SK-N-SH (cell line): ENCODE results near the gene GABRB1. TPM values are rescaled to one million over a fixed set of nuclear protein-coding genes. Genes with fewer than 3 reads are reported as not detected.

Experiments
- CTCF ChIA-PET: fragments of 300-600, 350-600 bp; formaldehyde crosslinking; extraction: SDS; loops from one replicate; lab custom pipeline; 2021; lab: Yijun Ruan, JAX
- POLR2A ChIA-PET: fragments of 350-600 bp; sonication (Branson Sonifier 250); formaldehyde crosslinking; extraction: SDS; loops from one replicate; lab custom pipeline; 2020; ENCODE audit warnings: antibody characterized with exemption, inconsistent platforms; lab: Yijun Ruan, JAX
- DNase-seq: peaks from one replicate; pipeline ENCODE4 v3.0.0; 2012
- H2AFZ ChIP-seq: fragments of 200-600 bp; sonication (generic); 2 replicates; pipeline ENCODE4 v1.8.1; 2016; ENCODE audit warnings: antibody characterized with exemption, mild to moderate bottlenecking, low read depth
- H3F3A ChIP-seq: fragments of 200-600 bp; sonication (generic); replicated peaks from 2 replicates; pipeline ENCODE3; 2016; ENCODE audit warnings: antibody characterized with exemption, mild to moderate bottlenecking; ENCODE audit not compliant: insufficient read depth
- H3K27ac ChIP-seq, 2 experiments: fragments of 200-500 bp in 1 of 2; fragments of 200-600 bp in 1 of 2; sonication (Bioruptor generic) in 1 of 2; sonication (generic), shearing (Covaris generic) in 1 of 2; 2 replicates each; pipeline versions ENCODE4 v1.5.1 to v1.6.1; 2014 to 2016; ENCODE audit warnings: low read depth in 2 of 2, inconsistent platforms in 1 of 2, low read length in 1 of 2, mild to moderate bottlenecking in 1 of 2, mixed read lengths in 1 of 2
- H3K27me3 ChIP-seq: fragments of 200-600 bp; sonication (generic), shearing (Covaris generic); 2 replicates; pipeline ENCODE4 v1.6.1; 2016; ENCODE audit warnings: mixed run types; ENCODE audit not compliant: insufficient read depth
- H3K36me3 ChIP-seq, 2 experiments: fragments of 200-500 bp in 1 of 2; fragments of 200-600 bp in 1 of 2; sonication (Bioruptor generic) in 1 of 2; sonication (generic) in 1 of 2; replicated peaks in 1 of 2; 2 replicates each; pipeline versions ENCODE3 to v1.5.1; 2014 to 2016; ENCODE audit warnings: low read length in 1 of 2, mild to moderate bottlenecking in 1 of 2; ENCODE audit not compliant: insufficient read depth in 2 of 2, control insufficient read depth in 1 of 2
- H3K4me1 ChIP-seq, 2 experiments: fragments of 200-500 bp in 1 of 2; fragments of 200-600 bp in 1 of 2; sonication (Bioruptor generic) in 1 of 2; sonication (generic), shearing (Covaris generic) in 1 of 2; 2 replicates each; pipeline versions ENCODE4 v1.5.1 to v1.6.1; 2014 to 2016; ENCODE audit warnings: low read depth in 1 of 2, low read length in 1 of 2, mixed run types in 1 of 2; ENCODE audit not compliant: insufficient read depth in 2 of 2, control insufficient read depth in 1 of 2
- H3K4me2 ChIP-seq: fragments of 200-600 bp; sonication (generic), shearing (Covaris generic); 2 replicates; pipeline ENCODE4 v1.6.1; 2017; ENCODE audit warnings: mixed run types
- H3K4me3 ChIP-seq, 2 experiments: fragments of 200-500 bp in 1 of 2; fragments of 200-600 bp in 1 of 2; sonication (Bioruptor generic) in 1 of 2; sonication (generic), shearing (Covaris generic) in 1 of 2; 2 replicates each; pipeline versions ENCODE4 v1.5.1 to v1.8.1; 2014 to 2016; ENCODE audit warnings: low read depth in 2 of 2, inconsistent platforms in 1 of 2, low read length in 1 of 2, mild to moderate bottlenecking in 1 of 2, mixed read lengths in 1 of 2, moderate library complexity in 1 of 2
- H3K79me2 ChIP-seq: fragments of 200-600 bp; sonication (generic); 2 replicates; pipeline ENCODE4 v1.8.1; 2017; ENCODE audit warnings: mild to moderate bottlenecking; ENCODE audit not compliant: insufficient read depth
- H3K9ac ChIP-seq: fragments of 200-600 bp; sonication (generic); 2 replicates; pipeline ENCODE4 v1.6.1; 2017; ENCODE audit warnings: mixed run types
- H3K9me2 ChIP-seq: fragments of 200-600 bp; sonication (generic); 2 replicates; pipeline ENCODE4 v1.6.1; 2017; ENCODE audit warnings: mixed run types
- H3K9me3 ChIP-seq: fragments of 200-600 bp; sonication (generic); 2 replicates; pipeline ENCODE4 v1.6.1; 2017; ENCODE audit warnings: mixed run types, mild to moderate bottlenecking, moderate library complexity
- H4K20me1 ChIP-seq: fragments of 200-600 bp; sonication (generic); 2 replicates; pipeline ENCODE4 v1.6.1; 2017; ENCODE audit warnings: mild to moderate bottlenecking, mixed run types; ENCODE audit not compliant: insufficient read depth
- ELF1 ChIP-seq: IDR thresholded peaks from 2 replicates; pipeline ENCODE4 v1.4.0; 2012
- EZH2phosphoT487 ChIP-seq: fragments of 200-600 bp; sonication (generic); IDR thresholded peaks from 2 replicates; pipeline ENCODE4 v1.6.1; 2017; ENCODE audit warnings: low read depth, mixed run types, mild to moderate bottlenecking, antibody characterized with exemption, moderate library complexity, borderline replicate concordance
- FOSL2 ChIP-seq: IDR thresholded peaks from 2 replicates; pipeline ENCODE4 v1.4.0; 2012; ENCODE audit warnings: low read depth, mild to moderate bottlenecking, moderate library complexity, borderline replicate concordance
- FOXJ3 ChIP-seq: sonication (generic); formaldehyde crosslinking; IDR thresholded peaks from 2 replicates; pipeline ENCODE4 v1.5.1; 2020; ENCODE audit warnings: mild to moderate bottlenecking, missing genetic modification reagents
- MEF2A ChIP-seq: IDR thresholded peaks from 2 replicates; pipeline ENCODE4 v1.4.0; 2012; ENCODE audit warnings: low read depth, borderline replicate concordance
- NRF1 ChIP-seq: IDR thresholded peaks from 2 replicates; pipeline ENCODE4 v1.6.1; 2012; ENCODE audit warnings: low read depth, mild to moderate bottlenecking, low read length
- RXRA ChIP-seq: IDR thresholded peaks from 2 replicates; pipeline ENCODE4 v1.4.0; 2012; ENCODE audit warnings: low read depth, mild to moderate bottlenecking, borderline replicate concordance
- SMC3 ChIP-seq: IDR thresholded peaks from 2 replicates; pipeline ENCODE4 v1.6.1; 2012; ENCODE audit warnings: low read depth, low read length, improper control_type of control experiment
- TAF1 ChIP-seq: IDR thresholded peaks from 2 replicates; pipeline ENCODE4 v1.6.1; 2012; ENCODE audit warnings: low read depth, mild to moderate bottlenecking, low read length, moderate library complexity, borderline replicate concordance
- WGBS: methylation state at CpG from one replicate; pipeline ENCODE4 v1.1.6; 2017; ENCODE audit warnings: low lambda C conversion rate; 5-methylcytosine and 5-hydroxymethylcytosine counted together
- polyA plus RNA-seq, 3 experiments: library from polyadenylated mRNA; depleted of rRNA; stranded (reverse); fragments of >200 nt; gene quantifications; 2 replicates each; pipeline ENCODE4 v1.2.3, GENCODE V29; 2012
- TF ChIP-seq, protein P1 (sequence below): IDR thresholded peaks from 2 replicates; pipeline ENCODE4 v1.4.0; 2012; ENCODE audit warnings: low read depth
- TF ChIP-seq, protein P2 (sequence below): fragments of 150-350 bp; IDR thresholded peaks from 2 replicates; pipeline ENCODE4 v1.6.1; 2016; ENCODE audit warnings: mild to moderate bottlenecking, low read depth, low read length
- TF ChIP-seq, protein P3 (sequence below): IDR thresholded peaks from 2 replicates; pipeline ENCODE4 v1.6.1; 2012; ENCODE audit warnings: mild to moderate bottlenecking, low read depth, low read length, moderate library complexity
- TF ChIP-seq, protein P4 (sequence below): IDR thresholded peaks from 2 replicates; pipeline ENCODE4; 2012

Gene GABRB1
- polyA plus RNA-seq, 1 of the 3 experiments (the other 2 are of a cell fraction) = not detected

DNA sequence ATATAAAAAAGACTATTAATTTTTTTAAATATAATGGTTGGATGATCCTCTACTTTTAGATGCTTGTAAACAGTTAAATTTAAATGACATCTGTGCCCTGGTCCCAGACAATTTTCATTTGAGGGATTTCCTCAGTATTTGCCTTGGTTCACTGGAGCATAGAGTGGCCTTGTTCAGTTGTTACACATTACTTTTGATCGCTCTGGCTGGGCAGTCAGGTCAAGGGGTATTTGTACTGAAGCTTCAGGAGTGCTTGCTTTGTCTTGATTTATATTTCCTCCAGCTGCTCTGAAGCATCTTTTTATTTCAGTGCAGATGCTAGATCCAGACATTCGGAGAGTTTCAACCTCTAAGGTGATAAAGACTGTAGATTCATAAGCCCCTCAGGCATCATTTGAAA lies 382.2 kb downstream of the GABRB1 start:
- DNase-seq = no peak
- H3K9ac ChIP-seq = no peak overlapping the region
- H2AFZ ChIP-seq = no peak overlapping the region
- H3K27ac ChIP-seq = no peak overlapping the region
- no peaks in the 10 kb centered on the region for H3K36me3 ChIP-seq
- H3K4me2 ChIP-seq = no peak overlapping the region
- H3K27me3 ChIP-seq = no peaks in the 10 kb centered on the region; the same call in 1 of the 2 replicates
- ChIA-PET POLR2A (no interaction called here), CTCF (no interaction called here)
- no peaks in the 10 kb centered on the region for H3F3A ChIP-seq
- H3K4me3 ChIP-seq = no peak overlapping the region
- 44% methylated on average over 2 of the region's 2 CpGs for WGBS
- no peaks in the 10 kb centered on the region for H4K20me1 ChIP-seq
- no peaks in the 10 kb centered on the region for H3K9me3 ChIP-seq
- no peaks in the 10 kb centered on the region for H3K9me2 ChIP-seq
- TF ChIP-seq, protein P1, sequence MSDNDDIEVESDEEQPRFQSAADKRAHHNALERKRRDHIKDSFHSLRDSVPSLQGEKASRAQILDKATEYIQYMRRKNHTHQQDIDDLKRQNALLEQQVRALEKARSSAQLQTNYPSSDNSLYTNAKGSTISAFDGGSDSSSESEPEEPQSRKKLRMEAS = no peak
- TF ChIP-seq, protein P2, sequence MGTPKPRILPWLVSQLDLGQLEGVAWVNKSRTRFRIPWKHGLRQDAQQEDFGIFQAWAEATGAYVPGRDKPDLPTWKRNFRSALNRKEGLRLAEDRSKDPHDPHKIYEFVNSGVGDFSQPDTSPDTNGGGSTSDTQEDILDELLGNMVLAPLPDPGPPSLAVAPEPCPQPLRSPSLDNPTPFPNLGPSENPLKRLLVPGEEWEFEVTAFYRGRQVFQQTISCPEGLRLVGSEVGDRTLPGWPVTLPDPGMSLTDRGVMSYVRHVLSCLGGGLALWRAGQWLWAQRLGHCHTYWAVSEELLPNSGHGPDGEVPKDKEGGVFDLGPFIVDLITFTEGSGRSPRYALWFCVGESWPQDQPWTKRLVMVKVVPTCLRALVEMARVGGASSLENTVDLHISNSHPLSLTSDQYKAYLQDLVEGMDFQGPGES = no peak
- TF ChIP-seq, protein P3, sequence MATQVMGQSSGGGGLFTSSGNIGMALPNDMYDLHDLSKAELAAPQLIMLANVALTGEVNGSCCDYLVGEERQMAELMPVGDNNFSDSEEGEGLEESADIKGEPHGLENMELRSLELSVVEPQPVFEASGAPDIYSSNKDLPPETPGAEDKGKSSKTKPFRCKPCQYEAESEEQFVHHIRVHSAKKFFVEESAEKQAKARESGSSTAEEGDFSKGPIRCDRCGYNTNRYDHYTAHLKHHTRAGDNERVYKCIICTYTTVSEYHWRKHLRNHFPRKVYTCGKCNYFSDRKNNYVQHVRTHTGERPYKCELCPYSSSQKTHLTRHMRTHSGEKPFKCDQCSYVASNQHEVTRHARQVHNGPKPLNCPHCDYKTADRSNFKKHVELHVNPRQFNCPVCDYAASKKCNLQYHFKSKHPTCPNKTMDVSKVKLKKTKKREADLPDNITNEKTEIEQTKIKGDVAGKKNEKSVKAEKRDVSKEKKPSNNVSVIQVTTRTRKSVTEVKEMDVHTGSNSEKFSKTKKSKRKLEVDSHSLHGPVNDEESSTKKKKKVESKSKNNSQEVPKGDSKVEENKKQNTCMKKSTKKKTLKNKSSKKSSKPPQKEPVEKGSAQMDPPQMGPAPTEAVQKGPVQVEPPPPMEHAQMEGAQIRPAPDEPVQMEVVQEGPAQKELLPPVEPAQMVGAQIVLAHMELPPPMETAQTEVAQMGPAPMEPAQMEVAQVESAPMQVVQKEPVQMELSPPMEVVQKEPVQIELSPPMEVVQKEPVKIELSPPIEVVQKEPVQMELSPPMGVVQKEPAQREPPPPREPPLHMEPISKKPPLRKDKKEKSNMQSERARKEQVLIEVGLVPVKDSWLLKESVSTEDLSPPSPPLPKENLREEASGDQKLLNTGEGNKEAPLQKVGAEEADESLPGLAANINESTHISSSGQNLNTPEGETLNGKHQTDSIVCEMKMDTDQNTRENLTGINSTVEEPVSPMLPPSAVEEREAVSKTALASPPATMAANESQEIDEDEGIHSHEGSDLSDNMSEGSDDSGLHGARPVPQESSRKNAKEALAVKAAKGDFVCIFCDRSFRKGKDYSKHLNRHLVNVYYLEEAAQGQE = no peak
- TF ChIP-seq NRF1 (no peak), RXRA (no peak), MEF2A (no peak), FOSL2 (no peak), TAF1 (no peak), EZH2phosphoT487 (no peak), ELF1 (no peak), SMC3 (no peak), FOXJ3 (CRISPR knock-in tag) (no peak)
- TF ChIP-seq, protein P4, sequence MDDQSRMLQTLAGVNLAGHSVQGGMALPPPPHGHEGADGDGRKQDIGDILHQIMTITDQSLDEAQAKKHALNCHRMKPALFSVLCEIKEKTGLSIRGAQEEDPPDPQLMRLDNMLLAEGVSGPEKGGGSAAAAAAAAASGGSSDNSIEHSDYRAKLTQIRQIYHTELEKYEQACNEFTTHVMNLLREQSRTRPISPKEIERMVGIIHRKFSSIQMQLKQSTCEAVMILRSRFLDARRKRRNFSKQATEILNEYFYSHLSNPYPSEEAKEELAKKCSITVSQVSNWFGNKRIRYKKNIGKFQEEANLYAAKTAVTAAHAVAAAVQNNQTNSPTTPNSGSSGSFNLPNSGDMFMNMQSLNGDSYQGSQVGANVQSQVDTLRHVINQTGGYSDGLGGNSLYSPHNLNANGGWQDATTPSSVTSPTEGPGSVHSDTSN = no peak
- H3K79me2 ChIP-seq = no peaks in the 10 kb centered on the region
- no peaks in the 10 kb centered on the region for H3K4me1 ChIP-seq
